ENCODE data around the gene NCOA1. TPM values are rescaled to one million over a fixed set of nuclear protein-coding genes. Genes with fewer than 3 reads are reported as not detected.

NCOA1 gene
- total RNA-seq, 1 donor from 2014 or later: 75.1 TPM

GRCh38 chr2:24779116-24779515 lies 288.1 kb downstream of the NCOA1 start:
- H3K36me3 Mint-ChIP-seq (ENCODE audit: unreplicated experiment): peaks cover 7% of the 10 kb centered on the region
- no peaks in the 10 kb centered on the region for H3K4me1 Mint-ChIP-seq (ENCODE audit: low read depth, unreplicated experiment)
- DNase-seq: no peak
- H3K27ac Mint-ChIP-seq (ENCODE audit: unreplicated experiment): no peak overlapping the region
- no peaks in the 10 kb centered on the region for H3K27me3 Mint-ChIP-seq (ENCODE audit: unreplicated experiment)
- peaks cover 9% of the 10 kb centered on the region for H3K9me3 Mint-ChIP-seq (ENCODE audit: unreplicated experiment)
- no peak for TF ChIP-seq CTCF (IDR thresholded peaks at IDR 0.05; ENCODE audit: partially characterized antibody, unreplicated experiment)
- no peak overlapping the region for H3K4me3 Mint-ChIP-seq (ENCODE audit: unreplicated experiment)

- H3K36me3 Mint-ChIP-seq (ENCODE audit: unreplicated experiment): peaks cover 7% of the 10 kb centered on the region
- DNase-seq: no peak
- no peaks in the 10 kb centered on the region for H3K4me1 Mint-ChIP-seq (ENCODE audit: low read depth, unreplicated experiment)
- H3K27me3 Mint-ChIP-seq (ENCODE audit: unreplicated experiment): no peaks in the 10 kb centered on the region
- TF ChIP-seq CTCF (IDR thresholded peaks at IDR 0.05; ENCODE audit: partially characterized antibody, unreplicated experiment): no peak
- H3K9me3 Mint-ChIP-seq (ENCODE audit: unreplicated experiment): peaks cover 5% of the 10 kb centered on the region
- H3K27ac Mint-ChIP-seq (ENCODE audit: unreplicated experiment): no peak overlapping the region
- H3K4me3 Mint-ChIP-seq (ENCODE audit: unreplicated experiment): no peak overlapping the region
Observed at GRCh38 chr2:24783641-24784040, 292.6 kb downstream of the NCOA1 start.

- peaks cover 2% of the 10 kb centered on the region for H3K9me3 Mint-ChIP-seq (ENCODE audit: unreplicated experiment)
- H3K4me3 Mint-ChIP-seq (ENCODE audit: unreplicated experiment): no peak overlapping the region
- no peak for TF ChIP-seq CTCF (IDR thresholded peaks at IDR 0.05; ENCODE audit: partially characterized antibody, unreplicated experiment)
- no peaks in the 10 kb centered on the region for H3K27me3 Mint-ChIP-seq (ENCODE audit: unreplicated experiment)
- no peak overlapping the region for H3K27ac Mint-ChIP-seq (ENCODE audit: unreplicated experiment)
- H3K36me3 Mint-ChIP-seq (ENCODE audit: unreplicated experiment): peaks cover 3% of the 10 kb centered on the region
- no peak for DNase-seq
- H3K4me1 Mint-ChIP-seq (ENCODE audit: low read depth, unreplicated experiment): no peaks in the 10 kb centered on the region
Observed at GRCh38 chr2:24785671-24786321, 294.7 kb downstream of the NCOA1 start.

- Mint-ChIP-seq H3K9me3 (ENCODE audit: unreplicated experiment) (no peaks in the 10 kb centered on the region), H3K4me3 (ENCODE audit: unreplicated experiment) (no peak overlapping the region), H3K36me3 (ENCODE audit: unreplicated experiment) (no peaks in the 10 kb centered on the region), H3K27ac (ENCODE audit: unreplicated experiment) (no peak overlapping the region), H3K4me1 (ENCODE audit: low read depth, unreplicated experiment) (peaks cover 4% of the 10 kb centered on the region), H3K27me3 (ENCODE audit: unreplicated experiment) (no peaks in the 10 kb centered on the region)
- DNase-seq: no peak
- no peak for TF ChIP-seq CTCF (IDR thresholded peaks at IDR 0.05; ENCODE audit: partially characterized antibody, unreplicated experiment)
Observed at GRCh38 chr2:24787532-24787931, 296.5 kb downstream of the NCOA1 start.

- H3K4me3 Mint-ChIP-seq (ENCODE audit: unreplicated experiment): no peak overlapping the region
- H3K27me3 Mint-ChIP-seq (ENCODE audit: unreplicated experiment): peaks cover 10% of the 10 kb centered on the region
- H3K36me3 Mint-ChIP-seq (ENCODE audit: unreplicated experiment): no peaks in the 10 kb centered on the region
- TF ChIP-seq CTCF (IDR thresholded peaks at IDR 0.05; ENCODE audit: partially characterized antibody, unreplicated experiment): no peak
- no peak overlapping the region for H3K27ac Mint-ChIP-seq (ENCODE audit: unreplicated experiment)
- DNase-seq: no peak
- H3K9me3 Mint-ChIP-seq (ENCODE audit: unreplicated experiment): no peaks in the 10 kb centered on the region
- H3K4me1 Mint-ChIP-seq (ENCODE audit: low read depth, unreplicated experiment): peaks cover 4% of the 10 kb centered on the region
Observed at GRCh38 chr2:24788816-24789215, 297.8 kb downstream of the NCOA1 start.
